HPDE6-E6E7 (cell line): Measurements from ENCODE around the gene TRAF2.
"Not testable (repeated sequence)": the region's sequence is repeated elsewhere in the genome, so short reads cannot be mapped to it uniquely, and the experiment has no call there.

Experiments used
- DNase-seq: peaks from one replicate; pipeline ENCODE4 v3.0.0; 2011; ENCODE audit warnings: missing footprints; ENCODE audit errors: extremely low spot score

Gene TRAF2

GRCh38 chr9:136885950-136886578 lies at the start of gene TRAF2:
TSS of gene TRAF2 (plus strand) at chr9:136886516. CDS start at chr9:136898741, 12,225 bp downstream.
- peak; percentile 100 for DNase-seq

- no peak for DNase-seq
These were observed 49.0 kb upstream of the TRAF2 start for GRCh38 chr9:136837146-136837855.

GRCh38 chr9:136837856-136838277 lies 48.4 kb upstream of the TRAF2 start:
- DNase-seq: not testable (repeated sequence)

GRCh38 chr9:136838314-136839228 lies 47.7 kb upstream of the TRAF2 start:
- no peak for DNase-seq

- no peak for DNase-seq
These were observed 46.8 kb upstream of the TRAF2 start for GRCh38 chr9:136839229-136840139.

GRCh38 chr9:136840140-136840876 lies 46.0 kb upstream of the TRAF2 start:
- DNase-seq: no peak

GRCh38 chr9:136840877-136841645 lies 45.3 kb upstream of the TRAF2 start:
- DNase-seq: no peak

GRCh38 chr9:136841646-136842379 lies 44.5 kb upstream of the TRAF2 start:
- not testable (repeated sequence) for DNase-seq

GRCh38 chr9:136842380-136842948 lies 43.9 kb upstream of the TRAF2 start, which contains the start of gene AJM1:
TSS of gene AJM1 (plus strand) at chr9:136842478. CDS start at chr9:136844415, 1,937 bp downstream.
- DNase-seq: peak; percentile 61

- DNase-seq: not testable (repeated sequence)
These were observed 43.0 kb upstream of the TRAF2 start for GRCh38 chr9:136843159-136843800.

GRCh38 chr9:136843801-136844740 lies 42.2 kb upstream of the TRAF2 start:
- DNase-seq: not testable (repeated sequence)

GRCh38 chr9:136844761-136845464 lies 41.4 kb upstream of the TRAF2 start:
- no peak for DNase-seq

GRCh38 chr9:136845465-136846260 lies 40.7 kb upstream of the TRAF2 start:
- DNase-seq: no peak

GRCh38 chr9:136846376-136847087 lies 39.8 kb upstream of the TRAF2 start:
- DNase-seq: no peak
